Endothelial cell (in vitro differentiated cells): ENCODE measurements around the gene ATRNL1. TPM values are rescaled to one million over a fixed set of nuclear protein-coding genes. Genes with fewer than 3 reads are reported as not detected.

ENCODE experiments used
- DNase-seq: peaks from one replicate; pipeline ENCODE4 v3.0.0; 2021; ENCODE audit warnings: low spot score
- H3K27ac Mint-ChIP-seq: one replicate; pipeline ENCODE4 v1.8.0; 2021; ENCODE audit warnings: mixed read lengths, inconsistent platforms; ENCODE audit not compliant: unreplicated experiment
- H3K27me3 Mint-ChIP-seq: one replicate; pipeline ENCODE4 v1.8.0; 2021; ENCODE audit warnings: mild to moderate bottlenecking, moderate library complexity, mixed read lengths, inconsistent platforms; ENCODE audit not compliant: unreplicated experiment
- H3K36me3 Mint-ChIP-seq: one replicate; pipeline ENCODE4 v1.8.0; 2021; ENCODE audit warnings: mild to moderate bottlenecking, low read depth, mixed read lengths, inconsistent platforms; ENCODE audit not compliant: unreplicated experiment
- H3K4me1 Mint-ChIP-seq: one replicate; pipeline ENCODE4 v1.8.0; 2021; ENCODE audit warnings: mild to moderate bottlenecking, mixed read lengths, inconsistent platforms; ENCODE audit not compliant: unreplicated experiment
- H3K4me3 Mint-ChIP-seq: one replicate; pipeline ENCODE4 v1.8.0; 2021; ENCODE audit warnings: mild to moderate bottlenecking, mixed read lengths, inconsistent platforms; ENCODE audit not compliant: unreplicated experiment
- H3K9me3 Mint-ChIP-seq: one replicate; pipeline ENCODE4 v1.8.0; 2021; ENCODE audit warnings: mixed read lengths, inconsistent platforms; ENCODE audit not compliant: unreplicated experiment
- total RNA-seq: library from RNA; stranded (reverse); fragmentation: NEBNext Ultra II Directional; extraction: Animal tissue kit (Norgen Biotek cat#: 25700); gene quantifications from one replicate; pipeline ENCODE4 v1.2.1, GENCODE V29; 2021; ENCODE audit not compliant: unreplicated experiment
- TF ChIP-seq, protein P1 (sequence below): fragments of 200-600 bp; sonication (generic); IDR thresholded peaks from one replicate; pipeline ENCODE4 v1.5.0; 2021; ENCODE audit warnings: antibody characterized with exemption; ENCODE audit not compliant: unreplicated experiment

Gene ATRNL1
- total RNA-seq, 1 donor from 2014 or later = 32.5 TPM

DNA sequence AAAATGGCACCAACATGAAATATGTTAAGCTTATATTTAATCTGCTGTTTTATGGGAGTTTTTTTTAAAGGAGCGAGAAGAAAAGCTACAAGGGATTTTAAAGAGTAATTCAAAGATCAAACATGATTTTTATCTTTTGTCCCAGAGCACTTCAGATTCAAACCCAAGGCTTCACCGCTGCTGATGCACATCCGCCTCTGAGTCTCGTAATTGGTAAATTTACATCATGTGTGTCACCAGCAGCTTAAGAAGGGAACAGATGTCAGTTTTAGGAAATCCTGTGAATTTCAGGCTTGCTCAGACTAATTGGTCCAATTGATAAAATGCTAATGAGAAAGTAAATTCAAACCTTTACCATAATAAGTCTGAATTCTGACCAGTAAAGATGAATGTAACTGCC lies 773.5 kb downstream of the ATRNL1 start:
- H3K36me3 Mint-ChIP-seq = no peaks in the 10 kb centered on the region
- H3K4me3 Mint-ChIP-seq = no peak overlapping the region
- no peak overlapping the region for H3K27ac Mint-ChIP-seq
- DNase-seq = no peak
- H3K4me1 Mint-ChIP-seq = no peaks in the 10 kb centered on the region
- no peaks in the 10 kb centered on the region for H3K9me3 Mint-ChIP-seq
- TF ChIP-seq, protein P1, sequence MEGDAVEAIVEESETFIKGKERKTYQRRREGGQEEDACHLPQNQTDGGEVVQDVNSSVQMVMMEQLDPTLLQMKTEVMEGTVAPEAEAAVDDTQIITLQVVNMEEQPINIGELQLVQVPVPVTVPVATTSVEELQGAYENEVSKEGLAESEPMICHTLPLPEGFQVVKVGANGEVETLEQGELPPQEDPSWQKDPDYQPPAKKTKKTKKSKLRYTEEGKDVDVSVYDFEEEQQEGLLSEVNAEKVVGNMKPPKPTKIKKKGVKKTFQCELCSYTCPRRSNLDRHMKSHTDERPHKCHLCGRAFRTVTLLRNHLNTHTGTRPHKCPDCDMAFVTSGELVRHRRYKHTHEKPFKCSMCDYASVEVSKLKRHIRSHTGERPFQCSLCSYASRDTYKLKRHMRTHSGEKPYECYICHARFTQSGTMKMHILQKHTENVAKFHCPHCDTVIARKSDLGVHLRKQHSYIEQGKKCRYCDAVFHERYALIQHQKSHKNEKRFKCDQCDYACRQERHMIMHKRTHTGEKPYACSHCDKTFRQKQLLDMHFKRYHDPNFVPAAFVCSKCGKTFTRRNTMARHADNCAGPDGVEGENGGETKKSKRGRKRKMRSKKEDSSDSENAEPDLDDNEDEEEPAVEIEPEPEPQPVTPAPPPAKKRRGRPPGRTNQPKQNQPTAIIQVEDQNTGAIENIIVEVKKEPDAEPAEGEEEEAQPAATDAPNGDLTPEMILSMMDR = no peak
- no peaks in the 10 kb centered on the region for H3K27me3 Mint-ChIP-seq

DNA sequence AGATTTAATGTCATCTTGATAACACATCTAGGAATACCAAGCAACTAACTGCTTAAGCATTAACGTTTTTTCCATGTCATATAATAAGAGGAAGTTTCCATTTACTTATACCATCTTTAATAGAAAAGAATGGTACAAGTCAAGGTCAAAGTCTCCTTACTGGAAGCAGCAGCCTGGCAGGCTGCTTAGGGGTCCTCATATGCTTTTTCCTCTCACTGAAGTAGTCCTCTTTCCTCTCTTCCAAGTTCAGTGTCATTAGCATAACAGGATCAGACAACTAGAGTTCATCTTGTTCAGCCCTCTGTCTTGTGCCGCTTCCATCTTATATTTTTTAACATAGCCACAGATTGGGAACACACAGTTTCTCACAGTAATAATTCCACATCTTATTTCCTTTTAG lies 774.1 kb downstream of the ATRNL1 start:
- no peaks in the 10 kb centered on the region for H3K4me1 Mint-ChIP-seq
- H3K36me3 Mint-ChIP-seq = no peaks in the 10 kb centered on the region
- H3K4me3 Mint-ChIP-seq = no peak overlapping the region
- no peak overlapping the region for H3K27ac Mint-ChIP-seq
- no peak for DNase-seq
- H3K27me3 Mint-ChIP-seq = no peaks in the 10 kb centered on the region
- H3K9me3 Mint-ChIP-seq = no peaks in the 10 kb centered on the region
- TF ChIP-seq, protein P1 = no peak

DNA sequence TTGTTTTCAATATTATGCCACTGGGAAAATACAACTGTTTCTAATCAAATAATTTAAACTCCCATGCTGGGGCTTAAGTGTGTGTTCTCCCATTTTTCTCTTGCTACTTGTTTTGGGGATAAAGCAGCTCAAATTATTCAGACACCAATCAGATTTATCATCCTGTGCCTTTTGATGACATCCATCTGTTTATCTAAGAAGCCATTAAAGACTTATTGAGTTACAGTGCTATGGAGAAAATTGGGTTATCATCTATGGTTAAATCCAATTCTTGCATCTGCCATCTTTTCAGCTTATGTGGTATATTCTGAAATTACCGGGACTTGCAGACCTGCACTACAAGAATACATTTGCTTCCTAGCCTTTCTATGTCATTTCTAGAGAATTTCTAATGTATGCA lies 778.7 kb downstream of the ATRNL1 start:
- no peaks in the 10 kb centered on the region for H3K27me3 Mint-ChIP-seq
- no peak overlapping the region for H3K27ac Mint-ChIP-seq

DNA sequence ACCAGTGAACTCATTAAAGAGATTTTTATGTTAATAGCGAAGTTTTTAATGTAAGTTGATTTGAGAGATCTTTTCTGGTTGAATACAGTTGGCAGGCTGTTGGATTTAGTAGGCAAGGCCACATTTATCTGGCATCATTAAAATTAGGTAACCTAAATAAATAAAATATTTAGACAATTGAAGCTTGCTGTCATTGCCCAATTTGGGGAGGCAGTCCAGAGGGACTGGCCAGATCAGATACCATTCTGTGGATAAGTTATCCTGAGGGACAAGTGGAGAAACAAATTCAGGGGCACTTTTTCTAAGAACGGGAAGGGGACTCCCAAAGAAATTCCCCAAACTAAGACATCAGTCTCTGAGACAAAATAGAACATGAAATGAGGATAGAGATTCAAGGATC lies 782.0 kb downstream of the ATRNL1 start:
- no peaks in the 10 kb centered on the region for H3K9me3 Mint-ChIP-seq
- H3K4me1 Mint-ChIP-seq = no peaks in the 10 kb centered on the region
- TF ChIP-seq, protein P1 = no peak
- no peaks in the 10 kb centered on the region for H3K27me3 Mint-ChIP-seq
- no peaks in the 10 kb centered on the region for H3K36me3 Mint-ChIP-seq
- no peak overlapping the region for H3K27ac Mint-ChIP-seq
- DNase-seq = no peak
- H3K4me3 Mint-ChIP-seq = no peak overlapping the region

More for the DNA sequence above, 778.7 kb downstream of the ATRNL1 start:
- TF ChIP-seq, protein P1 = no peak
- no peak for DNase-seq
- H3K4me1 Mint-ChIP-seq = no peaks in the 10 kb centered on the region
- H3K9me3 Mint-ChIP-seq = no peaks in the 10 kb centered on the region
- H3K4me3 Mint-ChIP-seq = no peak overlapping the region
- no peaks in the 10 kb centered on the region for H3K36me3 Mint-ChIP-seq

DNA sequence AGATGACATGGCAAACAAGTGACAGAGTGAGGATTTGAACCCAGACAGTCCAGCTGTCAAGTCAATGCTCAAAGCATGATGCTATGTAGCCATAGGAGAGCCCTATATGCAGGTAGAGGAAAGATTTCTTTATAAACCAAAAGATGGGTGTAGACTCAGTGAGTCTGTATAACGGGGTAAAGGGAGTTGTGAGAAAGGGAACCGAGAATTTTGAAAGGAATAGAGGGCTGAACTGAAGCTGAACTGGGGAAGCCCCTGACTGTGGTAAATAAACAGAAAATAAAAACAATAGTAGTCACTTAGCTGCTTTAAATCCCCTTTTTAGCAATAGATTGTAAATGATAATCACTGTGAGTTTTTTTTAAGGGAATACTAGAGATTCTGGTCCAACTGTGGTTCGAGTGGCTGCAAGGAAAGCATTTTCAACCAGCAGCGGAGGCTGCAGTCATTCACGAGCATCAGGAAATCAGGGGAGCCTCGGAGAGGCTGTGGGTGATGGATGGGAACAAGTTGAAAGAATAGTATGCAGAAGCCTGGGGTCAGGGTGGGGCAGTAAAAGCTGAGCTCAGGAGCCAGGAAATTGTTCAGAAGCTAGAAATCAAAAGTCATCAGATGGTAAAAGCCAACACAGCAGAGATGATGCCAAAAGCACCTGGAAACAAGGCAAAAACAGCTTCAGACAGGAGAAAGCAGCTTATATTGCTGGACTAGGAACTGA lies 786.4 kb downstream of the ATRNL1 start:
- Mint-ChIP-seq H3K9me3 (no peaks in the 10 kb centered on the region), H3K36me3 (no peaks in the 10 kb centered on the region), H3K27ac (no peak overlapping the region), H3K4me3 (no peak overlapping the region), H3K4me1 (no peaks in the 10 kb centered on the region), H3K27me3 (peaks cover 2% of the 10 kb centered on the region)
- TF ChIP-seq, protein P1 = no peak
- no peak for DNase-seq
